Kidney (tissue), 14 donors: ENCODE results near the gene SRSF1. TPM values are rescaled to one million over a fixed set of nuclear protein-coding genes. Genes with fewer than 3 reads are reported as not detected.

ENCODE experiments used
- DNase-seq, 5 donors: peaks; one replicate each; pipeline ENCODE4 v3.0.0-alpha.2; 2013 to 2020
- FAIRE-seq: peaks from 2 replicates; lab custom pipeline; 2012; peaks lifted over from hg19 to GRCh38; lab: Jason Lieb, UNC
- H3K27ac ChIP-seq, 2 donors: one replicate each; pipeline ENCODE4 v1.7.0; 2013; ENCODE audit warnings: low read depth in 2 of 2, low read length in 2 of 2, inconsistent platforms in 1 of 2
- H3K27me3 ChIP-seq: one replicate; pipeline ENCODE4 v1.7.1; 2013; ENCODE audit warnings: low read length, inconsistent platforms; ENCODE audit not compliant: control insufficient read depth, insufficient read depth
- H3K36me3 ChIP-seq, 3 donors: one replicate each; pipeline versions ENCODE4 v1.7.0 to v1.7.1; 2013; ENCODE audit warnings: low read length in 3 of 3, control low read depth in 1 of 3, inconsistent platforms in 1 of 3; ENCODE audit not compliant: insufficient read depth in 3 of 3, control insufficient read depth in 2 of 3
- H3K4me1 ChIP-seq, 3 donors: one replicate each; pipeline versions ENCODE4 v1.7.0 to v1.7.1; 2013; ENCODE audit warnings: low read length in 3 of 3, inconsistent platforms in 1 of 3, low read depth in 1 of 3; ENCODE audit not compliant: control insufficient read depth in 2 of 3, insufficient read depth in 2 of 3
- H3K4me3 ChIP-seq, 3 donors: one replicate each; pipeline versions ENCODE4 v1.7.0 to v1.8.1; 2013; ENCODE audit warnings: low read length in 3 of 3, control low read depth in 1 of 3, inconsistent platforms in 1 of 3
- H3K9ac ChIP-seq, 3 donors: one replicate each; pipeline versions ENCODE4 v1.7.0 to v1.7.1; 2013; ENCODE audit warnings: low read length in 3 of 3, control low read depth in 1 of 3, inconsistent platforms in 1 of 3
- H3K9me3 ChIP-seq, 3 donors: one replicate each; pipeline versions ENCODE4 v1.7.0 to v1.7.1; 2013; ENCODE audit warnings: low read length in 3 of 3, control low read depth in 1 of 3, inconsistent platforms in 1 of 3; ENCODE audit not compliant: control insufficient read depth in 2 of 3, insufficient read depth in 1 of 3
- intact Hi-C: fragments of 100-400 bp; cut with DNase I; formaldehyde crosslinking; loops from one replicate; pipeline ENCODE4 v1.11.1; 2022
- polyA plus RNA-seq: library from polyadenylated mRNA; stranded (reverse); fragments of 350-450 nt; fragmentation: Illumina TruSeq; extraction: RNeasy Lipid Tissue Mini Kit (QIAGEN cat#74804); gene quantifications from one replicate; pipeline ENCODE4 v1.2.3, GENCODE V29; 2014; ENCODE audit warnings: low read depth, low replicate concordance; ENCODE audit not compliant: insufficient read depth
- total RNA-seq: library from RNA; stranded (reverse); fragmentation: NEBNext Ultra II Directional; extraction: Animal tissue kit (Norgen Biotek cat#: 25700); gene quantifications from one replicate; pipeline ENCODE4 v1.2.1, GENCODE V29; 2021
- TF ChIP-seq, protein P1 (sequence below): IDR thresholded peaks from 3 replicates; pipeline ENCODE4 v1.5.1; 2012; ENCODE audit warnings: mild to moderate bottlenecking, moderate library complexity, borderline replicate concordance; ENCODE audit not compliant: insufficient read depth; ENCODE audit errors: extremely low read depth
- donor health status: control.
- donor health status: control.
- donor health status: control.
- donor health status: control.
- donor health status: control.
- donor health status: DM: yes; HTN: yes; CAD: no.
- donor health status: Normal renal cell carcinoma (clear cell type).

The SRSF1 gene
- total and polyA plus RNA-seq, 2 donors from 2014 or later, result 69.8 to 177 TPM

DNA sequence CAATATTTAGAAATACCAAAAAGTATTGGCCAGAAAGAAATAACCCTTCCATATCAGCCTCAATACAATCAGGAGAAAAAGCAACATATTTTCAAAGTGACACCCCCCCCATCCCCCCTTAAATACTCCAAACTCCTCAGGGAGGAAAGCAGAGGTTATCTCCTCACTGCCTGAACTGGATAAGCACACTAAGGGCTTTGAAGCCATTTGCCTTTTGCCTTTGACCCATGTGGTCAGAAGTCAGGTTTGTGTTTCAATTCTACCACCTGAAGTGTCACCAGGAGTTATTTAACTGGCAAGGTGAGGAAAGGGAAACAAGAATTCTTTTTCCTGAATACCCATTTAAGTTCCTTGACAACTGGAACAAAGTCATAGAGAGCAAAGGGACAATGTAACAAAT lies 15.5 kb downstream of the SRSF1 start:
- no peaks in the 10 kb centered on the region for H3K36me3 ChIP-seq
- H3K4me1 ChIP-seq, result peaks cover 6 to 22% (median 18%) of the 10 kb centered on the region in 3 donors
- H3K9ac ChIP-seq, result no peak overlapping the region
- intact Hi-C loops, result no loop called here
- H3K27me3 ChIP-seq, result no peaks in the 10 kb centered on the region
- TF ChIP-seq, protein P1, sequence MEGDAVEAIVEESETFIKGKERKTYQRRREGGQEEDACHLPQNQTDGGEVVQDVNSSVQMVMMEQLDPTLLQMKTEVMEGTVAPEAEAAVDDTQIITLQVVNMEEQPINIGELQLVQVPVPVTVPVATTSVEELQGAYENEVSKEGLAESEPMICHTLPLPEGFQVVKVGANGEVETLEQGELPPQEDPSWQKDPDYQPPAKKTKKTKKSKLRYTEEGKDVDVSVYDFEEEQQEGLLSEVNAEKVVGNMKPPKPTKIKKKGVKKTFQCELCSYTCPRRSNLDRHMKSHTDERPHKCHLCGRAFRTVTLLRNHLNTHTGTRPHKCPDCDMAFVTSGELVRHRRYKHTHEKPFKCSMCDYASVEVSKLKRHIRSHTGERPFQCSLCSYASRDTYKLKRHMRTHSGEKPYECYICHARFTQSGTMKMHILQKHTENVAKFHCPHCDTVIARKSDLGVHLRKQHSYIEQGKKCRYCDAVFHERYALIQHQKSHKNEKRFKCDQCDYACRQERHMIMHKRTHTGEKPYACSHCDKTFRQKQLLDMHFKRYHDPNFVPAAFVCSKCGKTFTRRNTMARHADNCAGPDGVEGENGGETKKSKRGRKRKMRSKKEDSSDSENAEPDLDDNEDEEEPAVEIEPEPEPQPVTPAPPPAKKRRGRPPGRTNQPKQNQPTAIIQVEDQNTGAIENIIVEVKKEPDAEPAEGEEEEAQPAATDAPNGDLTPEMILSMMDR, result no peak
- no peak overlapping the region for H3K4me3 ChIP-seq
- DNase-seq (no peak), FAIRE-seq (no peak)
- H3K27ac ChIP-seq, result no peak overlapping the region
- no peaks in the 10 kb centered on the region for H3K9me3 ChIP-seq

DNA sequence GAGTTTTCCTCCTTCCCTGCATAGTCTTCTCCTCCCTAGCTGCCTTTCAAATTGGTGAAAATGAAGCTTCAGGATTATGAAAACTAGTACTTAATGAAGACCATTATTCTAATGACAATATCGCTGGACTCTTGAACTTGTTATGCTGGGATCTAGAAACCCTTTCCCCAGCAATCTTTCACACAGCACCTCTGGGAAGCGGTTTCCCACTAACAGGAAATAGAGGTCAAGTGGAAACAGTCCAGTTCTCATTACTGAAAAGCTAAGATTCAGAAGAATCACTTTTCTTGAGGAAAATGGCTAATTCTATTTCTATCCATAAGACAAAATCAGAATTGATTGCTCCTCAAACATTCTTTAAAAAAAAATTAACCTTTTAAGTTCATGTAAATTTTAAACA lies 17.0 kb downstream of the SRSF1 start:
- intact Hi-C loops, result no loop called here
- no peak overlapping the region for H3K4me3 ChIP-seq
- DNase-seq, result no peak
- H3K27me3 ChIP-seq, result no peaks in the 10 kb centered on the region
- no peak for FAIRE-seq
- H3K4me1 ChIP-seq, result peaks cover 6 to 28% (median 18%) of the 10 kb centered on the region in 3 donors
- H3K27ac ChIP-seq, result peak overlapping the region in 1 of 2 donors; percentile 38
- no peaks in the 10 kb centered on the region for H3K9me3 ChIP-seq
- TF ChIP-seq, protein P1, result no peak
- H3K36me3 ChIP-seq, result no peaks in the 10 kb centered on the region
- no peak overlapping the region for H3K9ac ChIP-seq

DNA sequence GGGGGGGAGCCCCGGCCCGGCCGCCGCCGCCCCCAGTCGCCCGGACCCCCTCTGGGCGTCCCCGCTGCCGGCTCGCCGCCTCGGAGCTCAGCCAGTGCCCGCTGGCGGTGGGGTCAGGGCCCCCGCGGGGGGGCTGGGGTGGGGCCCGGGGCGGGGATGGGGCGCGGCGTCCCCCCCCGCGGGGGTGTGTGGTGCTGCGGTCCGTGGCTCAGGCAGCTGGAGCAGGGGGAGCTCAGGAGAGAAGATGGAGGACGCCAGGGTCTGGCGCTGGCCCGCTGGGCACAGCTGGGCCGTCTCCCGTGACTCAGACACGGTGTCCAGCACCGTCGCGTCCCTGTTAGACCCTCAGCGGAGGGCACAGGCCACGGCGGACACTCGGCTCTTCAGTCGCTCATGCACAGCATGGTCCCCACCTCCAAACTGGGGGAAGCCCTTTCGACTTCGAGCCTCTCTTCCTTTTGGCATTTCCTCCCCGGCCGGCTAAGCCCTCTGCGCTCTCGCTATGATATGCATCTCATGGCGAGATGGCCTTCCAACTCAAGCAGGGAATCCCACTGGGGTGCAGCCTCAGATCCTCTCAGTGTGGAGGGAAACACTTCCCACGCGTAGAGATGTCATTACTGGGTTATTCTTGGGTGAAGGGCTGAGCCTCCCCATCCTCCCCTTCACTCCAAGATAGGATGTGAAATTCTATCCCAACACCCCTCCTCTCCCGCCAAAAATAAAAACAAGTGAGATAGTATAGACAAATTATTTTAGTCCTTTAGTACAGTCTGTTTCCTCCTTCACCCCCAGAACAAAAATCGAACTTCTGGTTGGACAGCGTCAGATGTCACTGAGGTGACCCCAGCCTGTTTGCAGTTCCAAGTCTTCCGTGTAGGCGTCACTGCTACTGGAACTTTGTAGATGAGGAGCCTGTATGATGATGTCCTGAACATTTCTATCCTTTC lies 18.5 kb downstream of the SRSF1 start:
- Histone ChIP-seq H3K4me3 (peak overlapping the region; percentile 51 to 83 (median 78)), H3K27ac (peak overlapping the region; percentile 87 to 93), H3K9me3 (no peaks in the 10 kb centered on the region), H3K9ac (peak overlapping the region; percentile 31 to 59 (median 52)), H3K36me3 (no peaks in the 10 kb centered on the region), H3K27me3 (no peaks in the 10 kb centered on the region), H3K4me1 (peaks cover 6 to 24% (median 22%) of the 10 kb centered on the region in 3 donors)
- TF ChIP-seq, protein P1, result no peak
- FAIRE-seq, result no peak
- DNase-seq, result peak; percentile 74 to 93 (median 88)
- intact Hi-C loops, result no loop called here
